Activated CD4-positive, alpha-beta T cell treated with anti-CD3 and anti-CD28 coated beads, Interleukin-2, amount 10 ng/mL, durations not matched to agents 24 days and 14 days (primary cell): ENCODE measurements around the gene CCL2. TPM values are rescaled to one million over a fixed set of nuclear protein-coding genes. Genes with fewer than 3 reads are reported as not detected.

ENCODE experiments used
- DNase-seq: peaks from one replicate; pipeline ENCODE4 v3.0.0; 2022
- H3K27ac Mint-ChIP-seq: one replicate; pipeline ENCODE4 v1.8.0; 2022; ENCODE audit warnings: mild to moderate bottlenecking, mixed read lengths
- H3K27me3 Mint-ChIP-seq: one replicate; pipeline ENCODE4 v1.8.0; 2022; ENCODE audit warnings: mixed read lengths
- H3K36me3 Mint-ChIP-seq: one replicate; pipeline ENCODE4 v1.8.0; 2022; ENCODE audit warnings: low read depth, mild to moderate bottlenecking, mixed read lengths
- H3K4me1 Mint-ChIP-seq: one replicate; pipeline ENCODE4 v1.8.0; 2021; ENCODE audit warnings: mixed read lengths
- H3K4me3 Mint-ChIP-seq: one replicate; pipeline ENCODE4 v1.8.0; 2022; ENCODE audit warnings: mild to moderate bottlenecking, moderate library complexity, mixed read lengths
- H3K9me3 Mint-ChIP-seq: one replicate; pipeline ENCODE4 v1.8.0; 2021; ENCODE audit warnings: mixed read lengths
- intact Hi-C: fragments of 100-400 bp; cut with micrococcal nuclease; formaldehyde crosslinking; loops from one replicate; pipeline ENCODE4 v1.15.1; 2023
- total RNA-seq: library from RNA; stranded (reverse); gene quantifications from 2 replicates; pipeline ENCODE4 v1.2.3, GENCODE V29; 2022

Gene CCL2
- total RNA-seq, 1 donor from 2014 or later, result 0.28 TPM

DNA sequence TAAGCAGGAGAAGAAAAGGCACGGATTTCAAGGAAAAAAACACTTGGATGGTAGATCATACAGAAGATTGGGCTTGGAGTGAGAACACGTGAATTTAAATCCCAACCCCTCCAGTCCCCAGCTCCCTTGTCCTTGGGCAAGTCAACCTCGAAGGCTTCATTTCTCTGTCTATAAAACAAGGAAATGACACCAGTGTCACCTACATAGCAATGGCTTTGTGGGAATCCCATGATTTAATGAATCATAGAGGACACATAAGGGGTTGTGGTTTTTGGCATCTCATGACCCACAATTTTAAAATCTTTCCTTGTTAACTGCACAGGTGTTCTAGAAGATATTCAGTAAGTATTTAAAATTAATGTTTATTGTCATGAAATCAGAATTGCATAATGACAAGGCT, 8.2 kb upstream of the CCL2 start:
- Mint-ChIP-seq H3K27me3 (peaks cover 5% of the 10 kb centered on the region), H3K4me1 (no peaks in the 10 kb centered on the region), H3K36me3 (no peaks in the 10 kb centered on the region), H3K9me3 (no peaks in the 10 kb centered on the region), H3K27ac (no peak overlapping the region), H3K4me3 (no peak overlapping the region)
- DNase-seq, result no peak
- intact Hi-C loops, result no loop called here

DNA sequence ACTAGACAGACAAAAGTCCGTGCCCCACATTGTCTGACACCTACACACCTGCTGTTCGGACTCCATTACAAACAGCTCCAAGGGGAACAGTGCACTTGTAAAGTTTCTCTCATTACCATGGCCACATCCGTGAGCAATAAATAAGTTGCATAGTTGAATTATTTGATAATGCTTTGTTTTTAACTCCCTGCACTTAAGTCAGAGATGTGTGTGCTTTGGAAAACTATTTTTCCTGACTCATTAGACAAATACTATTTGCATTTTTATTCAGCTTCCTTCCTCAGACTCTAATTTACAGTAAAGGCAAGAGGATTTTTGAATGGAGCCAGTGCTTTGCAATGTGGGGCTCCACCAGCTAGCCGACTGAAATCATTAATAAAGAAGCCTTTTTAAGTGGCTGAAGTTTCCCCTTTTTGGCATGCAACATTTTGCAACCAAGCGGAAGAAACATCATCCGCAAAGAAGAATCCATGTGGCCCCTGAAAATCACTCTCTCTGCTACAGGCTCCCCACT, 6.5 kb upstream of the CCL2 start:
- Mint-ChIP-seq H3K27me3 (peaks cover 9% of the 10 kb centered on the region), H3K4me3 (no peak overlapping the region), H3K36me3 (no peaks in the 10 kb centered on the region), H3K4me1 (no peaks in the 10 kb centered on the region), H3K9me3 (no peaks in the 10 kb centered on the region), H3K27ac (no peak overlapping the region)
- intact Hi-C loops, result no loop called here
- no peak for DNase-seq

DNA sequence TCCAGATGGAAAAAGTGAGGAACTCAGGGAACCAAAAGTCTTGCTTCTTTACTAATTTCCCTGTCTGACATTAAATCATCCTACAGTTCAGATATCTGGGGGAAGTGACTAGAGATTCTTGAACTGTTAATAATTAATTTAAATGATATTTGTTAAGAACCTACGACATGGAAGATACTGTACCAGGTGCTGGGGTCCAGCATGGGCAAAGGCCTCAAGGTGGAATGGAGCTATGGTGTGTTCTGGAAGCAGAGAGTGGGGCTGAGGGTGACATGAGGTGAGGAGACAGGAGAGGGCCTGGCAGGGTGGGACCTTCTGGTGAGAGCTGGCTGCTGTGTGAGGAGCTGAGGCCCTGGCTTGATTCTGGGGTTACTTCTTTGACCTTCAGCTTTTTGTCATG, 6.0 kb upstream of the CCL2 start:
- no peak for DNase-seq
- Mint-ChIP-seq H3K9me3 (no peaks in the 10 kb centered on the region), H3K4me1 (no peaks in the 10 kb centered on the region), H3K36me3 (no peaks in the 10 kb centered on the region), H3K27ac (no peak overlapping the region), H3K4me3 (no peak overlapping the region), H3K27me3 (peaks cover 13% of the 10 kb centered on the region)
- intact Hi-C loops, result no loop called here

DNA sequence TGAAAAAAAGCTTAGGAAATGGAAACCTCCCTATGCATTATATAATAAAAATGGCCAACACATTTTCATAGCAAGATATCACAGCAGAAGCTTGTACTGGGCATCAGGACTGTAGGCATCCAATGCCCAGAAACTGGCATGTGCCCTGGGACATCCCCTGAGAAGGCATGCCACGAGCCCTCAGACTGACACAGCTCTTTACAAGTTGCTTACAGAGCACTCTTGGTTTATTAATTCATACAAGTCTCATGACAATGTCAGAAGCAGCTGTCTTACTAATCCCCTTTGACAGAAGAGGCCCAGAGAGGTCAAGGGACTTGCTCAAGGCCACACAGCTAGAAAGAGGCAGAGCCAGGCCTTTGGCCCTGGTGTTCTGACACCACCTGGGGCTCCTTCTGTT, 5.6 kb upstream of the CCL2 start:
- Mint-ChIP-seq H3K36me3 (no peaks in the 10 kb centered on the region), H3K9me3 (no peaks in the 10 kb centered on the region), H3K27ac (no peak overlapping the region), H3K4me1 (no peaks in the 10 kb centered on the region), H3K4me3 (no peak overlapping the region), H3K27me3 (peaks cover 17% of the 10 kb centered on the region)
- DNase-seq, result no peak
- intact Hi-C loops, result no loop called here

DNA sequence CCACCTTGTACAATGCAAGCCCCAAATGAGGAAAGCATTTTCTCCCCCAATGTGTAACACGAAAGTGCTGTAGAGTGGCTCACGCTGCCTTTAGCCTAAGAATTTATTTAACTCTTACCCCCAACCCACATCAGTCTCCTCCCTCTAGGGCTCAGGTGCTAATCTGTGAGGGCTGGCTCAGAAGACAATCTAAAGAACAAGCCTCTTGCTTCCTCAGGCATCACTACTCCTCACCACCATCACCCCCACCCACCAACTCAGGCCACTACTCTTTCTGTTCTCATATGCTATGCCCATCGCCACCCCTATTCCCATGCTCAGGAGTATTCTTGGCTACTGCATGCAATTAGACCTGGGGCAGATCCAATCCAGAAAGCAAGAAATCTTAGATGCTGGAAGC, 3.9 kb upstream of the CCL2 start:
- Mint-ChIP-seq H3K4me3 (no peak overlapping the region), H3K27me3 (peaks cover 27% of the 10 kb centered on the region), H3K4me1 (peaks cover 5% of the 10 kb centered on the region), H3K36me3 (no peaks in the 10 kb centered on the region), H3K9me3 (no peaks in the 10 kb centered on the region), H3K27ac (no peak overlapping the region)
- intact Hi-C loops, result no loop called here
- DNase-seq, result no peak

DNA sequence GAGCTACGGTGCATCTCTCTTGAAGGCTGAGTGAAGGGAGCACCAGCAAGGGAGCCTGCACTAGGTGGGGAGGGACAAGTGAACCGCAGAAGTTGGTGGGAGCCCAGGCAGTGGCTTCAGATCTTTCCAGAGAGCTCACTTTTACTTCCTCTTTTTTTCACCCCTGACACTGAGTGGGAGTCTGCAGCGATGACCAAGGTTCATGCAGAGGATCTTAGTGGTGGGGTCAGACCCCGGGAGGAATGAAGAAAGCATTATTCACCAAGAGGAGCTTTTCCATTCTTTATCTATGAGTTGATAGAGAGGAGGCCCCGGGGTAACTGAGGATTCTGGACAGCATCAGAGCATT, 3.0 kb upstream of the CCL2 start:
- H3K27me3 Mint-ChIP-seq, result peaks cover 29% of the 10 kb centered on the region
- no peaks in the 10 kb centered on the region for H3K9me3 Mint-ChIP-seq
- no peak for DNase-seq
- H3K27ac Mint-ChIP-seq, result no peak overlapping the region
- H3K4me1 Mint-ChIP-seq, result peaks cover 5% of the 10 kb centered on the region
- no peak overlapping the region for H3K4me3 Mint-ChIP-seq
- intact Hi-C loops, result no loop called here
- no peaks in the 10 kb centered on the region for H3K36me3 Mint-ChIP-seq

DNA sequence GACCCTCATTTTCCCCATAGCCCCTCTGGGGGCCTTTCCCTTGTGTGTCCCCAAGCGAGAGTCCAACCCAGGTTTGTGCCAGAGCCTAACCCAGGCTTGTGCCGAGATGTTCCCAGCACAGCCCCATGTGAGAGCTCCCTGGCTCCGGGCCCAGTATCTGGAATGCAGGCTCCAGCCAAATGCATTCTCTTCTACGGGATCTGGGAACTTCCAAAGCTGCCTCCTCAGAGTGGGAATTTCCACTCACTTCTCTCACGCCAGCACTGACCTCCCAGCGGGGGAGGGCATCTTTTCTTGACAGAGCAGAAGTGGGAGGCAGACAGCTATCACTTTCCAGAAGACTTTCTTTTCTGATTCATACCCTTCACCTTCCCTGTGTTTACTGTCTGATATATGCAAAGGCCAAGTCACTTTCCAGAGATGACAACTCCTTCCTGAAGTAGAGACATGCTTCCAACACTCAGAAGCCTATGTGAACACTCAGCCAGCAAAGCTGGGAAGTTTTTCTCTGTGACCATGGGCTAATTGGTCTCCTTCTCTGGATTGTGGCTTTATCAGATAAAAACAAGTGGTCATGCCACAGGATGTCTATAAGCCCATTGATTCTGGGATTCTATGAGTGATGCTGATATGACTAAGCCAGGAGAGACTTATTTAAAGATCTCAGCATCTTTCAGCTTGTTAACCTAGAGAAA, 2.5 kb upstream of the CCL2 start:
- no peak overlapping the region for H3K4me3 Mint-ChIP-seq
- H3K9me3 Mint-ChIP-seq, result no peaks in the 10 kb centered on the region
- no peak for DNase-seq
- H3K27me3 Mint-ChIP-seq, result peaks cover 31% of the 10 kb centered on the region
- no peak overlapping the region for H3K27ac Mint-ChIP-seq
- H3K4me1 Mint-ChIP-seq, result peaks cover 5% of the 10 kb centered on the region
- intact Hi-C loops, result no loop called here
- no peaks in the 10 kb centered on the region for H3K36me3 Mint-ChIP-seq

DNA sequence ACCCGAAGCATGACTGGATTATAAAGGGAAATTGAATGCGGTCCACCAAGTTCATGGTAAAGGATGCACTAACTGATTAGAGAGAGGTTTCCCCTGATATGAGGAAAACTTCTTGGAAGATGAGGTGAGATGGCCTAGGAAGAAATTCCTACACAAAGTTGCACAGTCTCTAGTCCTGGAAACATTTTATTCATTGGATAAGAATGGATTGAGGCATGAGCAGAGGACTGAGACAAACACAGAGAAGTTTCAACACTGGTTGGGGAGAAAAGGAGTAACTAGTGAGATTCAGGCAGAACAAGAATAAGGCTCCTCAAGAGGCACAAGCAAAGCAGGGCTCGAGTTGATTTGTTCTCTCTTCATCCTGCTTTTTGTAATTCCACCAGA, 2.0 kb upstream of the CCL2 start:
- Mint-ChIP-seq H3K4me1 (peaks cover 5% of the 10 kb centered on the region), H3K36me3 (no peaks in the 10 kb centered on the region), H3K9me3 (no peaks in the 10 kb centered on the region), H3K27ac (no peak overlapping the region), H3K4me3 (no peak overlapping the region), H3K27me3 (peaks cover 35% of the 10 kb centered on the region)
- intact Hi-C loops, result no loop called here
- no peak for DNase-seq

DNA sequence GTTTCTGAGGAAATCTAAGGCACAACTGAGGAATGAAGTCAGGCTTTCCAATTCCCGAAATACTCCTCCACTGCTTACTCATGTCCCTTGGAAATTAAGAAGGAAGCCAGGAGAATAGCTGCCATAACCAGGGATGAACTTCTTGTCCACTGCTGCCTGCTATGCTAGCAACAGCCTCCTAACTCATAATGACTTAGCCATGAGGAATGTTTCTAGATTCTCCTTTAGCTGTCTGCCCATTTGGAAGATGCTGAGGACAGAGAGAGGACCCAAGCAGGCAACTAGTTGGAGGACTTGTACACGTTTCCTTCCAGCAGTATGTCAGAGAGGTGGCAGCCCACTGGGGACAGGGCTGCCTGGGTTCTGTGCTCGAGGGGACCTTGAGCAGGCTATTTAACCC, 939 bp upstream of the CCL2 start:
- Mint-ChIP-seq H3K4me1 (peaks cover 5% of the 10 kb centered on the region), H3K9me3 (no peaks in the 10 kb centered on the region), H3K27ac (no peak overlapping the region), H3K36me3 (no peaks in the 10 kb centered on the region), H3K27me3 (peaks cover 35% of the 10 kb centered on the region), H3K4me3 (no peak overlapping the region)
- intact Hi-C loops, result no loop called here
- no peak for DNase-seq

DNA sequence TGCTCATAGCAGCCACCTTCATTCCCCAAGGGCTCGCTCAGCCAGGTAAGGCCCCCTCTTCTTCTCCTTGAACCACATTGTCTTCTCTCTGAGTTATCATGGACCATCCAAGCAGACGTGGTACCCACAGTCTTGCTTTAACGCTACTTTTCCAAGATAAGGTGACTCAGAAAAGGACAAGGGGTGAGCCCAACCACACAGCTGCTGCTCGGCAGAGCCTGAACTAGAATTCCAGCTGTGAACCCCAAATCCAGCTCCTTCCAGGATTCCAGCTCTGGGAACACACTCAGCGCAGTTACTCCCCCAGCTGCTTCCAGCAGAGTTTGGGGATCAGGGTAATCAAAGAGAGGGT, 272 bp downstream of the CCL2 start:
- intact Hi-C loops, result no loop called here
- Mint-ChIP-seq H3K27me3 (peaks cover 35% of the 10 kb centered on the region), H3K36me3 (no peaks in the 10 kb centered on the region), H3K4me3 (no peak overlapping the region), H3K9me3 (no peaks in the 10 kb centered on the region), H3K27ac (no peak overlapping the region), H3K4me1 (peaks cover 6% of the 10 kb centered on the region)
- DNase-seq, result no peak

DNA sequence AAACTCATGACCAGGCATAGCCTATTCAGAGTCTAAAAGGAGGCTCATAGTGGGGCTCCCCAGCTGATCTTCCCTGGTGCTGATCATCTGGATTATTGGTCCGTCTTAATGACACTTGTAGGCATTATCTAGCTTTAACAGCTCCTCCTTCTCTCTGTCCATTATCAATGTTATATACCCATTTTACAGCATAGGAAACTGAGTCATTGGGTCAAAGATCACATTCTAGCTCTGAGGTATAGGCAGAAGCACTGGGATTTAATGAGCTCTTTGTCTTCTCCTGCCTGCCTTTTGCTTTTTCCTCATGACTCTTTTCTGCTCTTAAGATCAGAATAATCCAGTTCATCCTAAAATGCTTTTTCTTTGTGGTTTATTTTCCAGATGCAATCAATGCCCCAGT, 756 bp downstream of the CCL2 start:
- Mint-ChIP-seq H3K4me3 (no peak overlapping the region), H3K9me3 (no peaks in the 10 kb centered on the region), H3K27ac (no peak overlapping the region), H3K4me1 (peaks cover 6% of the 10 kb centered on the region), H3K36me3 (no peaks in the 10 kb centered on the region), H3K27me3 (peaks cover 35% of the 10 kb centered on the region)
- DNase-seq, result no peak
- intact Hi-C loops, result no loop called here

DNA sequence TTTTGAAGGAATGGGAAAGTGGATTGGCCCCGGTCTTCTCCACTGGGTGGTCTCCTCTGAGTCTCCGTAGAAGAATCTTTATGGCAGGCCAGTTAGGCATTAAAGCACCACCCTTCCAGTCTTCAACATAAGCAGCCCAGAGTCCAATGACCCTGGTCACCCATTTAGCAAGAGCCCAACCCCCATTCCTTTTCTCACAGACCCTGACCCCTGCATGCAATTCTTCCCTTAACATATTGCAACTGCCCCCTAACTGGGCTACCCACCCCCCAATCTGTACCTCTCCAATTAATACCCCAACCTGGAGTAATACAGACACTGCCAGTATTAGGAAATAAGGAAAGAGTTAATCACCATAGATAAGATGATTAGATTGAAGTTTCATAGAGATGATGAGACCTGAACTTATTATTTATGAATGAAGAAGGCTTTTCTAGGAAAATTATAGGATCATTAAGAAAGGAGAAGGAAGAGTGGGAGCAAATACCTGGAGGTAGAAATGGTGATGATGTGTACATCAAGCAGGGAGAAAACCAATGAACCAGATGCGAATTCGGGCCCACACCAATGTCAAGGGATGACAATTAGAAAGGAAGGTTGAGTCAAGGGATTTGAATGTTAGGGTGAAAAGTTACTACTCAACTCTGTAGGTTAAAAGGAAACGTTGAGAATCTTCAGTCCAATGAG, 2.4 kb downstream of the CCL2 start:
- Mint-ChIP-seq H3K27me3 (peaks cover 33% of the 10 kb centered on the region), H3K27ac (no peak overlapping the region)
- intact Hi-C loops, result no loop called here

DNA sequence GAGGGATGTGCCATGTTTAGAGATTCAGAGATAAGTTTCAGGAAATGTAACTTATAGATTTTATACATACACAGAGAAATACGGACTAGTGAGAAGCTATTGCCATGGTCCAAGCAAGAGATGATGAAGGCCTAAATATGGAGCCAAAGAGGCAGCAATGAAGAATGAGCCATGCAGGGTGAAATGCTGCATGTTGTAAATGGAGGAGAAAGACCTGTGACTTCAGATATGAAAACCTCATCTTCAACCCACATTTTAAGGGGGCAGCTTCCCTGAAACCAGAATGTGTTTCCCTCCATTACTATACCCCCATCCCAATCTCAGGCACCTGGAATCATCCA, 2.9 kb downstream of the CCL2 start:
- H3K36me3 Mint-ChIP-seq, result no peaks in the 10 kb centered on the region
- intact Hi-C loops, result no loop called here
- DNase-seq, result no peak
- no peaks in the 10 kb centered on the region for H3K9me3 Mint-ChIP-seq
- H3K4me1 Mint-ChIP-seq, result peaks cover 12% of the 10 kb centered on the region
- no peak overlapping the region for H3K27ac Mint-ChIP-seq
- H3K4me3 Mint-ChIP-seq, result no peak overlapping the region
- peaks cover 31% of the 10 kb centered on the region for H3K27me3 Mint-ChIP-seq

More for the DNA sequence above, 2.4 kb downstream of the CCL2 start:
- Mint-ChIP-seq H3K36me3 (no peaks in the 10 kb centered on the region), H3K4me3 (no peak overlapping the region), H3K4me1 (peaks cover 12% of the 10 kb centered on the region), H3K9me3 (no peaks in the 10 kb centered on the region)
- no peak for DNase-seq

DNA sequence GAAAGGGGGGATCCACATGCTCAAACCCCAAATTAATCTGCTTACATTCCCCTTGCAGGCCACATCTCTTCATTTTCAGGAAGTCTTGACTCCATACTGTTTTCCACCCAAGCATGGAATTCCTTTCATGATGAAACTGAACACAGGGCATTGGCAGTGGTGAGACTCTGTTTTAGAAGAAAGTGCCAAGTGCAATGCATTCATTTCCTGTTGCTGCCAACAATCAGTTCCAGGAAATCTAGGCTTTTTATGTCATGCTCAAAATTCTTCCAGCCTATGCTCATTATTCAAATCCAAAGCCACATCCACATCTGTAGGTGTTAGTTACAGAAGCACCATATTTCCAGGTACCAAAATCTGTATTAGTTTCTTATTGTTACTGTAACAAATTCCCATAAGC, 4.1 kb downstream of the CCL2 start:
- H3K4me1 Mint-ChIP-seq, result peaks cover 12% of the 10 kb centered on the region
- no peaks in the 10 kb centered on the region for H3K36me3 Mint-ChIP-seq
- no peaks in the 10 kb centered on the region for H3K9me3 Mint-ChIP-seq
- H3K27me3 Mint-ChIP-seq, result peaks cover 24% of the 10 kb centered on the region
- H3K4me3 Mint-ChIP-seq, result no peak overlapping the region
- H3K27ac Mint-ChIP-seq, result no peak overlapping the region
- no peak for DNase-seq
- intact Hi-C loops, result no loop called here

DNA sequence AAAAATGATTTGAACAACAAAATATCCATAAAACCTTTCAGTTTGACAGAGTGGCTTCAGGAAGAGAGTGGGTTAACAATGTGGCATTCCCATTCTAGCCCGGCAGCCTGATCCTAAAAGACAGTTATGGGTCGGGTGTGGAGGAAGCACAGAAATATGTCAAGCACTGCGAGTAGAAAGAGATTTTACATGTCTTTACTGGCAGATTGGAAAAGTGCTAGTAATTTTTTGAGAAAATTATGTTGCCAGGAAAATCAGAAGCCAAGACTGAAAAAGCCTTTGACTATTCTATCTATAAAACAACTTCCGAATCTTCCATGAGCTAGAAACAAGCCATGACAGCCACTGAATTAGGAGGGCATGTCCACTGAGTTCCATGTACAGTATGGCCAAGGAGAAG, 5.8 kb downstream of the CCL2 start:
- Mint-ChIP-seq H3K27ac (no peak overlapping the region), H3K36me3 (no peaks in the 10 kb centered on the region), H3K27me3 (peaks cover 28% of the 10 kb centered on the region), H3K4me1 (peaks cover 7% of the 10 kb centered on the region), H3K4me3 (no peak overlapping the region), H3K9me3 (no peaks in the 10 kb centered on the region)
- DNase-seq, result no peak
- intact Hi-C loops, result loop anchor here (5.0 kb wide), 1 partner anchor 59 kb away; no protein-coding TSS in a partner anchor
